ENCODE results near the gene KIAA1191.
A peak's percentile ranks its signal among the peaks of the same experiment; 100 is the strongest.

The KIAA1191 gene

DNA sequence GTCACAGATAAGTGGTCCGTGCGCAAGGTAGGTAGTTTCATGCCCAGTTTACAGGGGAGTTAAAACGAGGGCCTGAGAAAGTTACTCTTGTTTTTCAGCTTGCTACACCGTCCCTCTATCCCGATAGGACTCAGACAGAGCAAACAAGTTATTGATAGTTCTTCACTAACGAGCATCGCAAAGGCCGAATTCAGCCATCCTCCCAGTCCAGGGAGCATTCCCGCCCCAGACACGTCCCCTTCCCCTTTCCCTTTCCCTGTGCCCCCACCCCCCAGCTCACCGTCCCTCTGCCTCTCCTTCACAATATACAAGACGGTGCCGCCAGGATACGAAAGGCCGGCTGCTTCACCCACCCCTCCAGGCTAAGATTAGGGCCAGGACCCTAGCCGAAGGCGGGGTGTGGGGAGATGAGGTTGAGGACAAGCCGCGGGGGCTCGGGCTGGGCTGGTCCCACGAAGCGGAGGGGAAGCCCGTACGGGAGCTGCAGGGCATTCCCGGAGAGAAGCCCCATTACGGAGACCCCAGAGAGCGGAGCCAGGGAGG is 599 bp downstream of the KIAA1191 start:
- Mint-ChIP-seq H3K27ac (peak overlapping the region; percentile 99), H3K4me3 (peak overlapping the region; percentile 99), H3K4me1 (ENCODE audit: low read depth) (peaks cover 36% of the 10 kb centered on the region), H3K27me3 (no peaks in the 10 kb centered on the region), H3K36me3 (ENCODE audit: low read depth) (peaks cover 44% of the 10 kb centered on the region), H3K9me3 (no peaks in the 10 kb centered on the region)
- no peak for DNase-seq

DNA sequence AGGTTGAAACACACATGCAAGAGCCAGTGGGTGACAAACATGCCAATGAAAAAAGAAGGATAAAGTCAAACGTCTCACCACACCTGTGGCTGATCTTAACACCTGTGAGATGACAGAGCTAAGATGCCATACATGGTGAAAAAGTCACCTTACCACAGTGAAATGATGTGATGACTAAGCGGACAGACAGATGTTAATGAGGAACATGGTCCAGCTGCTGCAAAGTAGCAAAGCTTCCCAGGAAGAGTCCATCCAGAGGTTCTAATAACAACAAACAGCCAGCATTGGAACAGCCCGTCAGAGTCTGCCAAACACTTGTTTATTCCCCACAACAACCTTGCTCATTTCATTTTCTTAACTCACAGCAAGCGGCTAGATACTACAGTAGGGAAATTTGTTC is 1.9 kb downstream of the KIAA1191 start:
- no peaks in the 10 kb centered on the region for H3K27me3 Mint-ChIP-seq
- H3K9me3 Mint-ChIP-seq: no peaks in the 10 kb centered on the region
- H3K4me1 Mint-ChIP-seq (ENCODE audit: low read depth): peaks cover 40% of the 10 kb centered on the region
- DNase-seq: no peak
- H3K36me3 Mint-ChIP-seq (ENCODE audit: low read depth): peaks cover 57% of the 10 kb centered on the region
- peak overlapping the region; percentile 99 for H3K4me3 Mint-ChIP-seq
- peak overlapping the region; percentile 84 for H3K27ac Mint-ChIP-seq

DNA sequence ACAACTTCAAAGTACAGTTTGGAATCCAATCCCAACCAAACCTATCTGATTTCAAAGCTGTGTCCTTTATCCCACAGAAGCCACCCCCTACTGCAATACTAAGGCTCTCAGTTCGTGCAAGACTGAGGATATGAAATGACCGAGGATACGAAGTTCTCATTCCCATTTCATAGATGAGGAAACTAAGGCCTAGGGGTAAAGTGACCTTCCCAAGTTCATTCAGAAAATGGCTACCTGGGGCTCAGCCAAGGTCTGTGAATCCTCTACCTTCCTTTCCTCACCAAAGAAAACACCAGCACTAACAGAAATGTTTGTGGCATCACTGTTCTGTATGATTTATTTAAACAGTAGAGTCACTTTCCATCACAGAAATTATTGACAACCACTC is 5.4 kb downstream of the KIAA1191 start:
- Mint-ChIP-seq H3K27me3 (no peaks in the 10 kb centered on the region), H3K4me3 (no peak overlapping the region), H3K27ac (no peak overlapping the region), H3K9me3 (no peaks in the 10 kb centered on the region), H3K4me1 (ENCODE audit: low read depth) (peaks cover 37% of the 10 kb centered on the region), H3K36me3 (ENCODE audit: low read depth) (peaks cover 86% of the 10 kb centered on the region)
- no peak for DNase-seq

DNA sequence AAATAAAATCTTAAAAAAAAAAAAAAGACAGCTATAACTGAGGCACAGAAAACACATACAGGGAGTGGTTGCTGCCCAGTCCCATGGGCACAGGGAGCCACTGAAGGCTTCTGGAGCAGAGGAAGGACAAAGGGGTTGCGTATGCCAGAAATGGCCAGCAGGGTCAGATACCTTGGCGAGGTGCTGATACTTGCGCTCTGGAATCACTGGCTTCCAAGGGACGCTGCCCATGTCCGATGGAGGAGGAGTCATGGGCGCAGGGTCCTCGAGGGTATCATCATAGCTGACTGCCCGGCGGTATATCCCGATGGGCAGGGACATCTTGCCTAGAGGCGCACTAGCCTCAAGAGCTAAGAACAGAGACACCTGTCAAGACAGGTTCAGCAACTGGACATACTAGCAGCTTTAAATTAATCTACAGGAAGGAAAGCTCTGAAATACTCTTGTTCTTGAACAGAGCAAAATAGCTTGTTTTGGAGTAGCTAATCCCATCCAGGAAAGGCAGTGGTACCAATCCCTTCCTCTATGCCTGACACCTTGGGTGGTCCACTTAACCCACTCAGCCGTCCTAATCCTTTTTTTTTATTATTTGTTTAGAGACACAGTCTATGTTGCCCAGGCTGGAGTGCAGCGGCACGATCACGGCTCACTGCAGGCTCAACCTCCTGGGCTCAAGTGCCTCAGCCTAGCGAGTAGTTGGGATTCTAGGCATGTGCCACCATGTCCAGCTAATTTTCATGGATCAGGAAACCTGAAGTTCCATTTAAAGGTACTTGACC is 6.0 kb downstream of the KIAA1191 start:
- peaks cover 86% of the 10 kb centered on the region for H3K36me3 Mint-ChIP-seq (ENCODE audit: low read depth)
- no peaks in the 10 kb centered on the region for H3K27me3 Mint-ChIP-seq
- H3K4me3 Mint-ChIP-seq: no peak overlapping the region
- H3K9me3 Mint-ChIP-seq: no peaks in the 10 kb centered on the region
- peak overlapping the region; percentile 40 for H3K27ac Mint-ChIP-seq
- H3K4me1 Mint-ChIP-seq (ENCODE audit: low read depth): peaks cover 37% of the 10 kb centered on the region
- no peak for DNase-seq

DNA sequence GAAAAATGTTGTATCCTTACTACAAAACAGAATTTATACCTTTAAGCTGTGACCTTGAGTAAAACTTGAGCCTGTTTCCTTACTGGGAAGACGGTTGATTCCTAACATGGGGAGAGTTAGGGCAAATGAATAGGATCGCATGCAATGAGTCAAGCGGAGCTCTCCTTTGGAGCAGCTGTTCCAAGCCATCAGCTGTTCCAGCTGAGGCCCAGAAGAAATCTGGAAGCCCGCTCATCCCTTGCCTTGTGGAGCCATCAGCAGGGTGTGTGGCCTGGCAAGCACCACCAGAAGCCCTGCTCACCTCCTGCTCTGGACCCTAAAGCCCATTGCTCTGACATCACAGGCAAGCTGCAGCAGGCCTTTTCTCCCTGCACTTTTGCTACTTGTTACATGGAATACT is 8.0 kb downstream of the KIAA1191 start:
- H3K27me3 Mint-ChIP-seq: no peaks in the 10 kb centered on the region
- H3K36me3 Mint-ChIP-seq (ENCODE audit: low read depth): peaks cover 97% of the 10 kb centered on the region
- H3K27ac Mint-ChIP-seq: peak overlapping the region; percentile 63
- DNase-seq: no peak
- peaks cover 30% of the 10 kb centered on the region for H3K4me1 Mint-ChIP-seq (ENCODE audit: low read depth)
- H3K4me3 Mint-ChIP-seq: no peak overlapping the region
- H3K9me3 Mint-ChIP-seq: no peaks in the 10 kb centered on the region

DNA sequence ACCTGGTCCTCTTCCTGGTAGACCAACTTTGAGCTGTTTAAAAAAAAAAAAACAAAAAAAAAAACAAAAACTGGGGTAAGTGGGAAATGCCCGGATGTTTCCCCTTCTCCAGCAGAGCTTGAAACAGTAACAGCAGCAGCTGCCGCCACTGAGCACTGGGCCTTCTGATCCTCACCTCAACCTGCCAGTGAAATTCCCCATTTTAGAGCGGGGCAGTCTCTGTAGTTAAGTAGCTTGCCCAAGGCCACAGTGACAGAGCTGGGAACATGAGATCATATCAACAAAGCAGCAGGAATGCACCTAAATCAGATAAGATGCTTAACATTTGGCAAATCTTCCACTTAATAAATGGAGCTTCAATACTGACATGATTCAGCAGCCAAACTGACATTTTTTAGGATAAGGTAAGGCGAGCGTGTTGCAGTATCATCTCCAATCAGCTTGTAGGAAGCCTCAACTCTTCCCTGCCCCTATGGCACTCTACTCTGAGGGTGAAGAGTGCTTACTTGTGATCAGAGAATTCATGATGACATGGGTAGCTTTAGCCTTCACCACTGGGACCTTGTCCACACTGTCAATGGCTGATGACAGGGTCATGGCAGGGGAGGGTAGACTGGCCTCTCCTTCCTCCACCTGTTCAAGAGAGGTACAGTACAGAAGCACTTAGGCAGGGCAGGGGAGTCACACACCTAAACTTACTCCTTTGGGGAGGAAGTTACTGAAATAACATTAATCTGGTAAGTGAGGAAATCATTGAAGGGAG is 9.3 kb downstream of the KIAA1191 start:
- peaks cover 97% of the 10 kb centered on the region for H3K36me3 Mint-ChIP-seq (ENCODE audit: low read depth)

DNA sequence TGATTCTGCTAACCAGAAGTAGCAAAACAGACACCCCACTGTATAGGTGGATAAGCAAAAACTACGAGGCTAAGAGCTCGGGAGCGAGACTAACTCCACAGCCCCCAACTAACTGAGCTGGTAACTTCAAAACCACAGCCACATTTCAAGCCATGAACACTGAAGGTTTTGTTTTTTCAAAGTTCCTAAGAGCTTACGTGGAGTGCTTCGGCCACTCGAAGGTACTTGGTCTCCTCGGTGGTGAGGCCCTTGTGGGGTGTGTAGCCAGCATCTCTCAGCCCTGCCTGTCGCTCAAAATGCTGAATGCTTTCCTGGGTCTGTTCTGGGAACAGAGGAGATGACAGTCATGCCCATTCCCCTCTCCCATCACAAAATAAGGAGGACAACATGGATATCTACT is 11.1 kb downstream of the KIAA1191 start:
- no peaks in the 10 kb centered on the region for H3K27me3 Mint-ChIP-seq

More for the DNA sequence above, 9.3 kb downstream of the KIAA1191 start:
- DNase-seq: no peak
- no peaks in the 10 kb centered on the region for H3K9me3 Mint-ChIP-seq
- peak overlapping the region; percentile 71 for H3K27ac Mint-ChIP-seq
- peaks cover 21% of the 10 kb centered on the region for H3K4me1 Mint-ChIP-seq (ENCODE audit: low read depth)
- H3K27me3 Mint-ChIP-seq: no peaks in the 10 kb centered on the region
- no peak overlapping the region for H3K4me3 Mint-ChIP-seq

DNA sequence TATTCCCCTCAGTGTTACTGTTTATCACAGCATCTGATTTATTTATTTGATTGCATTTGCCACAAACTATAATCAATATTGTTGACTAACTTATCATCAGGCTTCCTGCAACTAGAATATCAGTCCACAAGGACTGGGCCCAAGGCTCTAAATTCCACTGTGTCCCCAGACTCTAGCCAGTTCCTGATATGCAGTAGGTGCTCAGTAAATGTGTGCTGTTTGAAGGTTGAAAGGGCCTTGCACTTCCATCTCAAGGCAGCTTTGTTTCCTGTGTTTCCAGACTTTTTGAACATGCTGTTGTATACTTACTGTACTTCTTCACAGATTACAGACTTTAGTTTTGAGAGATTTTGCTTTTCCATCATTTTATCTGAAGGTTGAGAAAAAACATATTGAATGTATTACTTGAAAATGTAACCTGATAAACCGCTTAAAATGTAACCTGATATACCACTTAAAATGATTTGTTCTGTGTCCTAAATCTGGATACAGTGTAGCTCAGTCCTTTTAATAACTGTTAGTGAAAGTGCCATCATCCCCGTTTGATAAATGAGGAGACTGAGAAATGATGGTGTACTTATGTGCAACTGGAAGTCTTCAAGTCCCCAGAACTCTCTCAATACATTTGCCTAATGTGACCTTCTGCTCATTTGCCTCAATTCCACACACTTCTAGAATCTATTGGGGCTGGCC is 18.7 kb downstream of the KIAA1191 start:
- H3K27ac Mint-ChIP-seq: peak overlapping the region; percentile 5
- H3K4me1 Mint-ChIP-seq (ENCODE audit: low read depth): no peaks in the 10 kb centered on the region
- H3K9me3 Mint-ChIP-seq: no peaks in the 10 kb centered on the region
- DNase-seq: no peak
- no peaks in the 10 kb centered on the region for H3K27me3 Mint-ChIP-seq
- H3K36me3 Mint-ChIP-seq (ENCODE audit: low read depth): peaks cover 52% of the 10 kb centered on the region
- no peak overlapping the region for H3K4me3 Mint-ChIP-seq

More for the DNA sequence above, 11.1 kb downstream of the KIAA1191 start:
- Mint-ChIP-seq H3K27ac (peak overlapping the region; percentile 76), H3K9me3 (no peaks in the 10 kb centered on the region), H3K4me3 (no peak overlapping the region), H3K36me3 (ENCODE audit: low read depth) (peaks cover 96% of the 10 kb centered on the region), H3K4me1 (ENCODE audit: low read depth) (peaks cover 13% of the 10 kb centered on the region)
- no peak for DNase-seq

DNA sequence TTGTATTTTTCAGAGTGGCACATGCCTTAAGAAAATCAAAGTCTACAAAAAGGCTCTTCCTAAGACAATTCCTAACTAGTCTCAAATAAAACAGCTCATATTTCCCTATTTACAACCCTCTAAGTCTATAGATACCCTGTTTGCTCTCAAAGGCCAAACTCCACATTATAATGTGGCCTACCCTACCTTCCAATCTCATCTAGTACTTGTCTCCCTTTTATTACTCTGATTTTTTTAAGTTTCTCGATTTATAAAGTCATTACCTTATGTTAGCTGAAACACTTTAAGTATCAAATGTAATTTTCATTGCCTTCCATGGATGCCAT is 19.4 kb downstream of the KIAA1191 start:
- H3K4me3 Mint-ChIP-seq: no peak overlapping the region
- H3K9me3 Mint-ChIP-seq: no peaks in the 10 kb centered on the region
- no peak overlapping the region for H3K27ac Mint-ChIP-seq
- H3K36me3 Mint-ChIP-seq (ENCODE audit: low read depth): peaks cover 52% of the 10 kb centered on the region
- no peak for DNase-seq
- no peaks in the 10 kb centered on the region for H3K4me1 Mint-ChIP-seq (ENCODE audit: low read depth)
- no peaks in the 10 kb centered on the region for H3K27me3 Mint-ChIP-seq

DNA sequence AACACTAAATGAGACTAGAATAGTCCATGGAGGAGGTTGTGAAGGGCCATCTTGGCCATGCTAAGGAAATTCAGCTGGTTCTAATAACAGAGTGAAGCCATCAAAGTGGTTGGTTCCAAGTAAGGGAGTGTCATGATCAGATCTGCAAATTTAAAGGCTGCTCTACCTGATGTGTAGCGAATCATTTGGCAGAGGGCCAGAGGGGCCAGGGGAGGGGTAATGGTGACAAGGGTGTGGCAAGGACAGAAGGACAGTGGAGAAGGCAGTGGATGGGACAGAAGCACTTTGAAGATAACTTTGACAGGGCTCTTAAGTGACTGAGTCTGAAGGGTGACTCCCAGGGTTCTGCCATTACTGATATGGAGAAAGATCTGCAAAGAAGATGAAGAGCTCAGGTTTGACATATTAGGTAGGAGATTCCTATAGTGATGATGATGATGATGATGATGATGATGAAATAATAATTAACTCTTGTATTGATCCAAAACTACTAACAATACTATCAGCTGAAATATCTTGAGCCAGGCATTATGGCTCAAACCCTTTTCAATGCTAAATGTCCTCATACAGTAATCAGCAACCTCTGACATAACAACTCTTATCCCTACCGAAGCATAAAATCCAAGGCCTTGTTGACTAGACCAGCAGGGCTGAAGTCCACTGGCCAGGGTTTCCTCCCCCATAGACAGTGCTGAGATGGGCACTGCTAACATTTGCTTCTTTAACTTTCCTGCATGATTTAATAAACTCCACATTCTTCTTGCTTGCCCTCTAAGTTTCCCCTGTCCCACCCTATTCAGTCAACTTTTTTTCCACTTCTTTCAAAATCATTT is 20.0 kb downstream of the KIAA1191 start:
- peak overlapping the region; percentile 50 for H3K27ac Mint-ChIP-seq
- no peaks in the 10 kb centered on the region for H3K27me3 Mint-ChIP-seq
- H3K9me3 Mint-ChIP-seq: no peaks in the 10 kb centered on the region
- peaks cover 53% of the 10 kb centered on the region for H3K36me3 Mint-ChIP-seq (ENCODE audit: low read depth)
- H3K4me3 Mint-ChIP-seq: no peak overlapping the region
- H3K4me1 Mint-ChIP-seq (ENCODE audit: low read depth): no peaks in the 10 kb centered on the region
- no peak for DNase-seq

DNA sequence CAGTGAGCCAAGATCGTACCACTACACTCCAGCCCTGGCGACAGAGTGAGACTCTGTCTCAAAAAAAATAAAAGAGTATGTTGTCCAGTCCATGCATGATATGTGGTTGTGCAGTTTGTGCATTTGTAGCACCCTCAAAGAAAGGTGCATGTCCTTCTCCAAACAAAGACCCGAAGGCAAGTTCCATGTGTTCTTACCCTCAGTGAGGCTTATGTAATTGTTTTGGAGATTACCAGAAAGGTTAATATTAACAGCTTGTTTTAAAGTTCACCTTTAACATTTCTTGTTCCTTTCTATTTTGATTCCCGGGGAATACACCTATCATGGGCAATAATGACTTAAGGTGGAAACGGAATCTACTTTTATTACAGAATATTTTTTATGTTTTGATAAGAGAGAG is 22.3 kb downstream of the KIAA1191 start:
- H3K27ac Mint-ChIP-seq: no peak overlapping the region
- H3K9me3 Mint-ChIP-seq: peaks cover under 1% of the 10 kb centered on the region
- H3K27me3 Mint-ChIP-seq: no peaks in the 10 kb centered on the region
- H3K4me3 Mint-ChIP-seq: no peak overlapping the region
- no peaks in the 10 kb centered on the region for H3K4me1 Mint-ChIP-seq (ENCODE audit: low read depth)
- H3K36me3 Mint-ChIP-seq (ENCODE audit: low read depth): peaks cover 43% of the 10 kb centered on the region
- DNase-seq: no peak

DNA sequence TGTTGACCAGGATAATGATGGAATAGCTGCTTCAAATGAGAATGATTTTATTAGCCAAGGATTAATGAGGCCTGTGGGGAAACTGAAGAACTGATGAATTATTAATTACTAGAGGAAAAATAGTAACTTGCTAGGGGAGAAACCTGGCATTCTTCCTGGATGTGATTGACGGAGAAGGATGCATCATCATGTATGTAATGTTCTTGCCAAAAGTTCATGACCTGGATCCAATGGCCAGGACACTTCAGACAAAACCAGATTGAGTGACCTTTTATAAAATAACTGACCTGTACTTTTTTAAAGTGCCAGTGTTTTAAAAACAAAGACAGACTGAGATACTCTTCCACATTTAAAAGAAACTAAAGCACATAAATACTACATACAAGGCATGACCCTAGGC is 23.7 kb downstream of the KIAA1191 start:
- peaks cover 8% of the 10 kb centered on the region for H3K9me3 Mint-ChIP-seq
- no peak for DNase-seq
- H3K36me3 Mint-ChIP-seq (ENCODE audit: low read depth): peaks cover 45% of the 10 kb centered on the region
- no peaks in the 10 kb centered on the region for H3K27me3 Mint-ChIP-seq
- H3K27ac Mint-ChIP-seq: no peak overlapping the region
- no peaks in the 10 kb centered on the region for H3K4me1 Mint-ChIP-seq (ENCODE audit: low read depth)
- H3K4me3 Mint-ChIP-seq: no peak overlapping the region

DNA sequence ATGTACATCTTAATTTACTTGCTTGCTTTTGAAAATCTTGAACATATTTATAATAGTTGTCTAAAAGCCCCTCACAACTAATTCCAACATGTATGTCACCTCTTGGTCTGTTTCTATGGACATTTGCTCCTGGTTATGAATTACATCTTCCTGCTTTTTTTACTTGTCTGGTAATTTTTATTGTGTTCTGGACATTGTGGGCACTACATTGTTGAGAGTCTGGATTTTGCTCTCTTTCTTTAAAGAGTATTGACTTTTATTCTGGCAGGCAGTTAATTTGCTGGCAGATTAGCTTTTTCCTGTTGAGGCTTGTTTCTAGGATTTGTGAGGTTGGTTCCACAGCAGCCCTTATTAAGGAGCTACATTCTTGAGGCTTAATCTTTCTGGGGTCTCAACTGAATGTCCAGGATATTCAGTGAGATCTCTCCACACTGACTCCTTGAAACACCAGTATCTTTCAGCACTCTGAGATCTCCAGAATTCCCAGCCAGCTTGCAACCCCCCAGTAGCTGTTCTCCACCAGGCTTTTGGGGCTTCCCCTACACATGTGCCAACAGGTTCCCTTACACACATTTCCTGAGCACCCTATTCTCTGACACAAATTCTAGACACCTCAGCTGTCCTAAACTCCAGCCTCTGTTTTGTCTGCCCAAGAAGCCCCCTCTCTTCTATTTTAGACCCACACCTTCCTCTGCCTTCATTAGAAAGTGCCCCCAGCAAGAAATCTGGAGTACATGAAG is 27.4 kb downstream of the KIAA1191 start:
- H3K27me3 Mint-ChIP-seq: no peaks in the 10 kb centered on the region
- peaks cover 58% of the 10 kb centered on the region for H3K36me3 Mint-ChIP-seq (ENCODE audit: low read depth)

More for the DNA sequence above, 27.4 kb downstream of the KIAA1191 start:
- DNase-seq: no peak
- Mint-ChIP-seq H3K4me1 (ENCODE audit: low read depth) (no peaks in the 10 kb centered on the region), H3K27ac (no peak overlapping the region), H3K4me3 (no peak overlapping the region), H3K9me3 (peaks cover 8% of the 10 kb centered on the region)

Data from activated T-cell treated with anti-CD3 and anti-CD28 coated beads, Interleukin-2, amount 50 U/mL, for 24 hours (primary cell).